ENCODE data around the gene RPGR.

The RPGR gene

GRCh38 chrX:38327775-38328081 is 419 bp upstream of the RPGR start:
- no peak for DNase-seq (ENCODE audit: low read depth)

DNA sequence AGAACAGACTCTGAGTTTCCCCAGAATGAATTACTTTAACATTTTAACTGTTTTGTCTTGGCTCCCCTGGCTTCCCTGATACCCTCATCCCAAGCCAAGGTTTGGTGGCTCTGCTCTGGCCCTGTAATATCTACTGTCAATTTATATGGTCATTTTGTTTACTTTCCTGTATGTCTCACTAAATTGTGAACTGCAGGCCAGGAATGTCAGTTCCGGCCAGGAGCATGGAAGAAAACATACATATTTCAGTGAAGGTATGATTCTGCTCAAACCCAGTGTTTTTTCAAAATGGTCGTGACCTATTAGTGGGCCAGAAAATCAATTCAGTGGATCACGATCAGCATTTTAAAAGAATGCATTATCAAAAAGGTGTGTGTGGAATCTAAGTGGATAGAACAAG is 1.2 kb downstream of the RPGR start:
- DNase-seq (ENCODE audit: low read depth), result no peak

DNA sequence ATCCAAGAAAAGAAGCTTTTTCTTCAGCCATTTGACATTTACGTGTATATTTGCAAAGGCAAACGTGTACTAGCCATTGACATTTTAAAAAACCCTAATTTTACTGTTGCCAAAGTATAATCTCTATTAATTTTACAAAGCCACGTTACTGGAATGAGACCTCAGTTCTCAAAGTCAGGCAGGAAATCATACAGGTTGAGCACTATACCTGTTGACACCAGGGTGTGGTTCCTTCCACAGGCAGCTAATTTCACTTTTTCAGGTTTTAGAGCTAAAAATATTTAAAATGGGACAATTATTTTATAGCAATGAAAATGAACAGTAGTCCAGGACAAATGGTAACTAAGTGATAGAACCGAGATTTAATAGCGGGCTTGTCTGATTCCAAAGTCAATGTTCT is 6.5 kb downstream of the RPGR start:
- DNase-seq (ENCODE audit: low read depth), result no peak

DNA sequence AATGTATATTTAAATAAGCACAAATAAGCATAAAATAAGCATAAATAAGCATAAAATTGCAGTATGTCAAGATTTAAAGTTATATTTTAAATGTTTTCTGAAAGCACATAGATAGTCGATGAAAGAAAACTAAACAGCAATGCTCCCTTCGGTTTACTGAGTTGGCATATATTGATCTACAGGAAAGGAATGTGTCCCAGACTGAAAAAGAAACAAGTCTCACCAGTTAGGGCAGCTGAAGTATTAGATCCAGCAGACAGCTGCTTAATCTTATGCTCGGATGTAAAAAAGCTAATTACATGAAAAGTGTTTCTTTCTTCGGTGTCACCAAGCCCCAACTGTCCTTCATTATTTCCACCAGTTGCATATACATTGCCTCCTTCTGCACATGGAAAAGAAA is 8.7 kb downstream of the RPGR start:
- DNase-seq (ENCODE audit: low read depth), result no peak

DNA sequence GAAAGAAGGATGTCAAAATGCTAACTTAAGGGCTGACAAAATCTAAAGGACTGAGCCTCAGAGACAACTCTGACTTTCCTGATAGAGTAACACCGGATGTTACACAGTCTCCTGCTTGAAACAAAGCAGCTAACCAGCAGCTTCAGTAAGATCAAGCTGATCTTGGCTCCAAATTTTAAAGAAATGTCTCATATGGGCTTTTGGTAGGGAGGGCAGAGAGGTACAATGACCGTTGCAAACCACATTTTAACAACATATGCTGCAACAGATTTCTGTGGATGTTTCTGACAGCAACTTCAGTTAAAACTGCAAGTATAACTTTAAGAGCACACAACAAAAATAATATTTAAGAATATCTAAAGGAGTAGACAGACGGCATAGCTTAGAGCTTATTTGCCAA is 9.1 kb downstream of the RPGR start:
- no peak for DNase-seq (ENCODE audit: low read depth)

- no peak for DNase-seq (ENCODE audit: low read depth)
Observed at GRCh38 chrX:38315186-38315585, 12.1 kb downstream of the RPGR start.

DNA sequence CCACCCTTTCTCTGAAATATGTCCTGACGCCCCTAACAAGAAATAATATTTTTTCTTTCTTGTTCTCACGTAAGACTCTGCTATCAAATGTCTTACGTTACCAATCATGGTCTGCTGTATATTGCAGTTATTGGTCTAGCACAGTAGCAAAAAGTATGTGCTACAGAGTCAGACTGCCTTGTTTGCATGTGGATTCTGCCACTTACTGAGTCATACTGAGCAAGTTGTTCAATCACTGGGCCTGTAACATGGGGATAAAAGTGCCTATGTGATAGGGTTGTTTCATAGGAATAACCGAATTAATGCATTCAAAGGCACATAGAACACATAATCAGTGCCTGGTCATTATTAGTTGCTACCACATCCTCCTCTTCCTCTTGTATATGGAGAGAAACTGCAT is 14.1 kb downstream of the RPGR start:
- no peak for DNase-seq (ENCODE audit: low read depth)

- DNase-seq (ENCODE audit: low read depth), result peak; percentile 48
Observed at GRCh38 chrX:38312436-38312835, 14.9 kb downstream of the RPGR start.

GRCh38 chrX:38311743-38312142 is 15.6 kb downstream of the RPGR start:
- DNase-seq (ENCODE audit: low read depth), result no peak

DNA sequence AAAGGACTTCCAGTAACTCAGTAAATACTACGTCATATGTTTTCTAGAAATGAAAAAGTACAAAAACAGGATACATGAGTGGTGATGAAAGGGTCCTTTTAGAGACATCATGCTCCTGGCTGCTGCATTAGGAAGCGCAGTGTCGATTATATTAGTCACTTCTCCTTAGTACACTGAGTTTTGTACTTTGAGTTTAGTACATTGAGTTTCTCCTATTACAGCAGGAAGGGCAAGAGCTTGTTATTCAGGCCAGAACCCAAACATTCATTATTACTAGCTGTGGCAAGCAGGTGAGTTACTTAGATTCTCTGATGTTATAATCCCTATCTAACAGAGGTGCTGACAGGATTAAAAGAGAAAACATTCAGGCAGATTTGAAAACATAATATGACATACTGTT is 21.3 kb downstream of the RPGR start:
- DNase-seq (ENCODE audit: low read depth), result no peak

DNA sequence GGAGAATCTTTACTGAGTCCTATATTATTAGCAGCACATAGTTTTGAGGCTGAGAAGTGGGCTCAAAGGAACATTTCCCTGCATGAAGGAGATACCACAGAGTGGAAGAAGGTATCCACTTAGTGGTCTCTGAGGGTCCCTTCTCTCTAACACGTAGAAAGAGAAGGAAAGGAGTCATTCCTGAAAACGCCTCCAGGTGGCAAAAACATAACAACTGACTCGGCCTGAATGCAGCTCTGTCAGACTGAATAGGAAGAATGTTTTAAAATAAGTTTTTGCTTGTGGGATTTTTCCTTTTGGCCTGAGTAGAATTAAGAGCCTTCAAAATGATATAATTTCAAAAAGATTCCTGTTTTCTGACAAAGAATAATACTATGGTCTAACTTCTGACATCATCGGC is 23.3 kb downstream of the RPGR start:
- DNase-seq (ENCODE audit: low read depth), result no peak

- DNase-seq (ENCODE audit: low read depth), result no peak
Observed at GRCh38 chrX:38293741-38294140, 33.6 kb downstream of the RPGR start.

GRCh38 chrX:38287674-38288073 is 39.6 kb downstream of the RPGR start:
- no peak for DNase-seq (ENCODE audit: low read depth)

DNA sequence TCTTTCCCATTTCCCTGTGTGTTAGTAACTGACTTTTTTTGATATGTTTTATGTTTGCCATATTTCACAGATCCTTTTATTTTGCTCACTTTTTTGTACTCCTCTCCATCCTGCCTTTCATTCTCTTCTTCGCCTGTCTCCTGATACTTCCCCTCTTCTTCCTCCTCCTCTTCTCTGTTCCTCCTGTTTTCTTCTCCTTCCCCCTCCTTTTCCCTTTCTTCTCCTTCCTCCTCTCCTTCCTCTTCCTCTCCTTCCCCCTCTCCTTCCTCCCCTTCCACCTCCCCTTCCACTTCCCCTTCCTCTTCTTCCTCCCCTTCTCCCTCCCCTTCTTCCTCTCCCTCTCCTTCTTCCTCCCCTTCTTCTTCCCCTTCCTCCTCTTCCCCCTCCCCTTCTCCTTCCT is 41.7 kb downstream of the RPGR start:
- DNase-seq (ENCODE audit: low read depth), result no peak

- DNase-seq (ENCODE audit: low read depth), result no peak
Observed at GRCh38 chrX:38282049-38282448, 45.3 kb downstream of the RPGR start.

DNA sequence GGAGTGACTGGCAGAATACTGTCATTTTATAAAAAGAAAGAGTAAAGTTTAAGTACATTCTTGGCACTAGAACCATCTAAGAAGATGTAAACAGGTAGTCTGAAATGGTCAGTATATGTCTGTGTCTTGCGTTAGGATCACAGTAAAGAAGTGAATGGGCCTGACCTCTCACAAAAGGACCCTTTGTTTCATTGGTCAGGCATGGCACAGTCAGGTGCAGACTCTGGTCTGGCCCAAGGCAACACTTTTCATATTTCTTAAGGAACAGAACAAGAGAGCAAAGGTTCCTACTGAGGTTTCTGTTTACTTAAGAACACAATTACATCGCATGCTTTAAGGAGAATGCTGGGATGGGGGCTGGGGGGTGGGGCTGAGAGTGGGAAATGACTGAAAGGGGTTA is 48.1 kb downstream of the RPGR start:
- DNase-seq (ENCODE audit: low read depth), result no peak

- no peak for DNase-seq (ENCODE audit: low read depth)
Observed at GRCh38 chrX:38278682-38279081, 48.6 kb downstream of the RPGR start.

DNA sequence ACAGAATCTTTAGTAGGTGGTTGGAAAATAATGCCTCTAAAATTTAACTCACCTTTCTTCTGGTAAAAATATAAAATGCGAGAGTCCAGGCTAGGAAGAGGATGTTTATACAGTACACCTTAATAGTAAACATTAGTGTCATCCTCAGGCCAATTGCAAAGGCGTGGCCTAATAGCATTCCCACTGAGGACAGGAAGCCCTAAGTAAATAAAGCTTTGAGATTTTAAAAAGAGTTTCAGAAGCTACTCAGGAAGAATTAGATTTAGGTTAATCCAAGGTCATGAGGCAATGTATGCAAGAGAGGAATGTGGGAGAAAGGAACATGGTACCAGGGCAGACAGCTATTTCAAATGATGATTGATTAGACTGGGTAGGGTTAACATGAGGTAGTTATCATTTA is 49.5 kb downstream of the RPGR start:
- DNase-seq (ENCODE audit: low read depth), result no peak

- no peak for DNase-seq (ENCODE audit: low read depth)
Observed at GRCh38 chrX:38277136-38277535, 50.2 kb downstream of the RPGR start.

DNA sequence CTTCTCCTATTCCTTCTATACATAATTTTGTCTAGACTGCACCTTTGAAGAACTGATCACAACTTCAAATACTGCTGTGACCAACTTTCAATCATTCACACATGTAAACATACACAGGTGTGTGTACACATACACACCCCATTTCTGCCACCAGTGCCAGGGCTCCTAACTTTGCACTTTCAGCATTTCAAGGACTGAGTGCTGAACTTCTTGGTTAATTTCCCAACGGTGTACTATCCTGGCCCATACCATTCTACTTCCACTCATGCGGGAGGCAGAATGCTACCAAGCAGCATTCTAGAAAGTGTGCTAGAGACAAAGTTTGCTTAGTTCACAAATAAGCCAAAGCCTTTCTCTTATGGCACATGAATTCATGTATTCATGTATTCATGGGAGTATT is 51.2 kb downstream of the RPGR start:
- no peak for DNase-seq (ENCODE audit: low read depth)

DNA sequence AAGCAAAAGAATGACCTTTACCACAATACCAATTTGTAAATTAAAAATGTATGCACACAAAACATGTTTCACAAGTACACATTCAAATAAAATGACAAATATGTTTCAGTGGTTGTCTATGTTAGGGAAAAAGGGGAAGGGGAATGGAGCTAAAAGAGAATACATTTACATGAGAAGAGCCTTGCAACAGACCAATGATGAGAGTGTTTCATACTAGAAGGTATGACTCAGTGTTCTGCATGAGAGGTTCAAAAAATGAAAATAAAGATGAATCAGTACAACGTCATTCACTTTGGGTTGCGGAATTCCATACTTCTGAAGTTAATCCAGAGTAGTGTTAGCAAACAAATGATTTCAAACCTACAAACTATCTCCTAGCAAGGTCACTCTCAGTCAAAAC is 51.7 kb downstream of the RPGR start:
- DNase-seq (ENCODE audit: low read depth), result peak; percentile 63

DNA sequence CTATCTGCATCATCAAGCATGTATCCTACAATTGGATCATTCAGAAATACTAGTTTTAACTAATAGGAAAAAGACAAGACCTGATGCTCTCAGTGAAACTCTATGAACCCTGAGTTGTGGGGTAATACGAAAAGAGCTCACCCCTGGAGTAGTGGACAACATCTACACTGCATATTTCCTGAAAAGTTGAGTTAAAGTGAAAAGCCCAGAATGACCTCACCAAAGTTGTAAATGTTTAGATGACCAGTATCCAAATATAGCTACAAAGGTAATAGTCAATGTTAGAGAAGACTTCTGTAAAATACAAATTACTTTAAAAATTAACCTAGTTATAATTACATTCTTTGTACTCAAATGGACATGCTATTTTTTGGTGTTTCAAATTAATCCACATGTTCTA is 53.9 kb downstream of the RPGR start:
- no peak for DNase-seq (ENCODE audit: low read depth)

DNA sequence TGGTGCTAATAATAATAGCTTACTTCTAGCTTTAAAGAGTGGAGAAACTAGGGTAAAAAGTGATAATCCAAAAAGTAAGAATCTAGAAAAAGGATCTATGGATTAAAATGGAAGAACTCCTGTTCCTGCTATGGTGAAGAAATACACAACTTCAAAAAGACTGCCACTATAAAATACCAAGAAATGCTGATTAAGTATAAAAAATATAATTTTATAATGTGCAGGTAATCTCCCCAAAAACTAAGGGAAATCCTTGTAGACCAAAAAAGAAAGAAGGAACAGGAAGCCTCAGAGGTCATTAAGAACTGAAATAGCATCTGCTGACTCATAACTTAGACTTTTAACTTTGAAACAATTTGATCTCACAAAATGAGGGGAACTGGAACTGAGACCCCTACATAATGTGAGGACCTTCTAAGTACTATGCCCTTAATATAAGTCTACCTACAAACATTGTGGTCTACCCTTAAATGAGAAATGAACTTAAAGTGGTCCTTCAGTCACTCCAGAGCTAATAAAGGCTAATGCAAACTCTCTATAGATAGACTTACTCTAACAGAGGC is 56.1 kb downstream of the RPGR start:
- no peak for DNase-seq (ENCODE audit: low read depth)

DNA sequence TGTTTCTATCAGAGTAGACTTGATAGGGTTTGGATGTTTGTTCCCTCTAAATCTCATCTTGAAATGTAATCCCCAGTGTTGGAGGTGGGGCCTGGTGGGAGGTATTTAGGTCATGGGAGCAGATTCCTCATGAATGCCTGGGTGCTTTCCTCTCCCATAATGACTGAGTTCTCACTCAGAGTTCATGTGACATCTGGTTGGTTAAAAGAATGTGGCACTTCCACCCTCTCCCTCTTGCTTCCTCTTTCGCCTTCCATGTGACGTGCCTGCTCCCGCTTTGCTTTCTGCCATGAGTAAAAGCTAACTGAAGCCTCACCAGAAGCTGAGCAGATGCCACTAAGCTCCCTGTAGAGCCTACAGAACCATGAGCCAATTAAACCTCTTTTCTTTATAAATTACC is 59.3 kb downstream of the RPGR start:
- no peak for DNase-seq (ENCODE audit: low read depth)
